ENCODE data around the gene GALNT5.

DNA sequence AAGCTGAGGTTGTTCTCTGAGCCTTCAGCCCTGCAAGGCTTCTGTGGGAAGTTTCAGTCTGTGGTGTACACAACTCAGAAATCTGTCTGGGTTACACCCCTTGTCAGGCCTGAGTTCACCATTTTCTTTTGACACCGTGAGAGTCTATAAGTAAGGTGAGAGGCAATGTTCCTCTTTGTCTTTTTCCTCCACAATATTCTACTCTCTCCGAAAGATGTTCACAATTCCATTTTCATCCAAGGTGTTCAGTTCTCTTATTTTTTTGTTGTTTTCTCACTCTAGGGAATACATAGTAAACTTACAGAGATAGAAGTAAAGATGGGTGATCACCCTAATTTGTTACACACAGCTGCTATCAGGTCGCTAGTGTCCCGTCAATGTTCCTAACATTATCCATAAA lies 64.9 kb downstream of the GALNT5 start:
- TF ChIP-seq EZH2 (IDR thresholded peaks at IDR 0.05), result no peak
- TF ChIP-seq CTCF (IDR thresholded peaks at IDR 0.05), result no peak
- TF ChIP-seq EZH2phosphoT487 (IDR thresholded peaks at IDR 0.05), result no peak
